ENCODE measurements around the gene UBA6. TPM values are rescaled to one million over a fixed set of nuclear protein-coding genes. Genes with fewer than 3 reads are reported as not detected.

UBA6 gene
- total and polyA plus RNA-seq, 4 donors: 46.6 to 91.0 (median 64.5) TPM

- Histone ChIP-seq H3K27me3 (ENCODE audit: control insufficient read depth, insufficient read depth, low read length) (no peaks in the 10 kb centered on the region), H3K4me1 (ENCODE audit: control insufficient read depth, insufficient read depth, low read length) (no peaks in the 10 kb centered on the region), H3K36me3 (ENCODE audit: control insufficient read depth, insufficient read depth, low read length) (no peaks in the 10 kb centered on the region), H3K4me3 (ENCODE audit: low read depth, low read length) (no peak overlapping the region), H3K27ac (ENCODE audit: low read depth, low read length) (no peak overlapping the region), H3K9me3 (ENCODE audit: control insufficient read depth, insufficient read depth, low read length) (no peaks in the 10 kb centered on the region)
- no peak for DNase-seq (ENCODE audit: low read depth in 4 of 6, low spot score in 6 of 6)
- no CpG with 5 or more reads among the region's 1 CpG for WGBS (ENCODE audit: insufficient coverage)
These were observed 16.0 kb downstream of the UBA6 start for GRCh38 chr4:67684839-67685531.

- Histone ChIP-seq H3K4me3 (ENCODE audit: low read depth, low read length) (no peak overlapping the region), H3K27ac (ENCODE audit: low read depth, low read length) (no peak overlapping the region), H3K9me3 (ENCODE audit: control insufficient read depth, insufficient read depth, low read length) (no peaks in the 10 kb centered on the region), H3K27me3 (ENCODE audit: control insufficient read depth, insufficient read depth, low read length) (no peaks in the 10 kb centered on the region), H3K36me3 (ENCODE audit: control insufficient read depth, insufficient read depth, low read length) (no peaks in the 10 kb centered on the region), H3K4me1 (ENCODE audit: control insufficient read depth, insufficient read depth, low read length) (no peaks in the 10 kb centered on the region)
- WGBS (ENCODE audit: insufficient coverage): no CpG with 5 or more reads among the region's 1 CpG
- no peak for DNase-seq (ENCODE audit: low read depth in 4 of 6, low spot score in 6 of 6)
These were observed 18.7 kb downstream of the UBA6 start for GRCh38 chr4:67682266-67682665.

- no peak overlapping the region for H3K4me3 ChIP-seq (ENCODE audit: low read depth, low read length)
- H3K27me3 ChIP-seq (ENCODE audit: control insufficient read depth, insufficient read depth, low read length): no peaks in the 10 kb centered on the region
- no peak overlapping the region for H3K27ac ChIP-seq (ENCODE audit: low read depth, low read length)
- H3K36me3 ChIP-seq (ENCODE audit: control insufficient read depth, insufficient read depth, low read length): peaks cover 9% of the 10 kb centered on the region
- H3K4me1 ChIP-seq (ENCODE audit: control insufficient read depth, insufficient read depth, low read length): no peaks in the 10 kb centered on the region
- WGBS (ENCODE audit: insufficient coverage): 75% methylated on average over 1 of the region's 2 CpGs
- no peak for DNase-seq (ENCODE audit: low read depth in 4 of 6, low spot score in 6 of 6)
- H3K9me3 ChIP-seq (ENCODE audit: control insufficient read depth, insufficient read depth, low read length): no peaks in the 10 kb centered on the region
These were observed 20.3 kb downstream of the UBA6 start for GRCh38 chr4:67680581-67681222.

- Histone ChIP-seq H3K36me3 (ENCODE audit: control insufficient read depth, insufficient read depth, low read length) (peaks cover 19% of the 10 kb centered on the region), H3K4me1 (ENCODE audit: control insufficient read depth, insufficient read depth, low read length) (no peaks in the 10 kb centered on the region), H3K9me3 (ENCODE audit: control insufficient read depth, insufficient read depth, low read length) (peaks cover 4% of the 10 kb centered on the region), H3K27me3 (ENCODE audit: control insufficient read depth, insufficient read depth, low read length) (no peaks in the 10 kb centered on the region), H3K27ac (ENCODE audit: low read depth, low read length) (no peak overlapping the region), H3K4me3 (ENCODE audit: low read depth, low read length) (no peak overlapping the region)
- no CpG with 5 or more reads among the region's 2 CpGs for WGBS (ENCODE audit: insufficient coverage)
- DNase-seq (ENCODE audit: low read depth in 4 of 6, low spot score in 6 of 6): no peak
These were observed 22.3 kb downstream of the UBA6 start for GRCh38 chr4:67678612-67679011.

- H3K9me3 ChIP-seq (ENCODE audit: control insufficient read depth, insufficient read depth, low read length): peaks cover 4% of the 10 kb centered on the region
- no peaks in the 10 kb centered on the region for H3K4me1 ChIP-seq (ENCODE audit: control insufficient read depth, insufficient read depth, low read length)
- no peak overlapping the region for H3K4me3 ChIP-seq (ENCODE audit: low read depth, low read length)
- H3K36me3 ChIP-seq (ENCODE audit: control insufficient read depth, insufficient read depth, low read length): peaks cover 26% of the 10 kb centered on the region
- H3K27ac ChIP-seq (ENCODE audit: low read depth, low read length): no peak overlapping the region
- no CpG with 5 or more reads among the region's 2 CpGs for WGBS (ENCODE audit: insufficient coverage)
- H3K27me3 ChIP-seq (ENCODE audit: control insufficient read depth, insufficient read depth, low read length): no peaks in the 10 kb centered on the region
- DNase-seq (ENCODE audit: low read depth in 4 of 6, low spot score in 6 of 6): no peak
These were observed 26.9 kb downstream of the UBA6 start for GRCh38 chr4:67674098-67674497.

- Histone ChIP-seq H3K4me1 (ENCODE audit: control insufficient read depth, insufficient read depth, low read length) (no peaks in the 10 kb centered on the region), H3K27ac (ENCODE audit: low read depth, low read length) (no peak overlapping the region), H3K27me3 (ENCODE audit: control insufficient read depth, insufficient read depth, low read length) (no peaks in the 10 kb centered on the region), H3K4me3 (ENCODE audit: low read depth, low read length) (no peak overlapping the region), H3K36me3 (ENCODE audit: control insufficient read depth, insufficient read depth, low read length) (peaks cover 13% of the 10 kb centered on the region), H3K9me3 (ENCODE audit: control insufficient read depth, insufficient read depth, low read length) (no peaks in the 10 kb centered on the region)
- WGBS (ENCODE audit: insufficient coverage): no CpG with 5 or more reads among the region's 3 CpGs
- DNase-seq (ENCODE audit: low read depth in 4 of 6, low spot score in 6 of 6): no peak
These were observed 32.6 kb downstream of the UBA6 start for GRCh38 chr4:67668315-67668714.

- H3K27me3 ChIP-seq (ENCODE audit: control insufficient read depth, insufficient read depth, low read length): no peaks in the 10 kb centered on the region
- H3K27ac ChIP-seq (ENCODE audit: low read depth, low read length): no peak overlapping the region
- no peaks in the 10 kb centered on the region for H3K9me3 ChIP-seq (ENCODE audit: control insufficient read depth, insufficient read depth, low read length)
- no peaks in the 10 kb centered on the region for H3K4me1 ChIP-seq (ENCODE audit: control insufficient read depth, insufficient read depth, low read length)
- 100% methylated on average over 4 of the region's 4 CpGs for WGBS (ENCODE audit: insufficient coverage)
- peaks cover 17% of the 10 kb centered on the region for H3K36me3 ChIP-seq (ENCODE audit: control insufficient read depth, insufficient read depth, low read length)
- no peak for DNase-seq (ENCODE audit: low read depth in 4 of 6, low spot score in 6 of 6)
- H3K4me3 ChIP-seq (ENCODE audit: low read depth, low read length): no peak overlapping the region
These were observed 40.5 kb downstream of the UBA6 start for GRCh38 chr4:67660418-67660817.

- H3K27me3 ChIP-seq (ENCODE audit: control insufficient read depth, insufficient read depth, low read length): no peaks in the 10 kb centered on the region
- H3K4me1 ChIP-seq (ENCODE audit: control insufficient read depth, insufficient read depth, low read length): no peaks in the 10 kb centered on the region
- no peak overlapping the region for H3K4me3 ChIP-seq (ENCODE audit: low read depth, low read length)
- no peak for DNase-seq (ENCODE audit: low read depth in 4 of 6, low spot score in 6 of 6)
- 100% methylated on average over 2 of the region's 2 CpGs for WGBS (ENCODE audit: insufficient coverage)
- peaks cover 1% of the 10 kb centered on the region for H3K9me3 ChIP-seq (ENCODE audit: control insufficient read depth, insufficient read depth, low read length)
- H3K36me3 ChIP-seq (ENCODE audit: control insufficient read depth, insufficient read depth, low read length): peaks cover 17% of the 10 kb centered on the region
- no peak overlapping the region for H3K27ac ChIP-seq (ENCODE audit: low read depth, low read length)
These were observed 41.9 kb downstream of the UBA6 start for GRCh38 chr4:67659065-67659464.

GRCh38 chr4:67658302-67658701 lies 42.7 kb downstream of the UBA6 start:
- H3K27ac ChIP-seq (ENCODE audit: low read depth, low read length): no peak overlapping the region
- no peak overlapping the region for H3K4me3 ChIP-seq (ENCODE audit: low read depth, low read length)
- no peaks in the 10 kb centered on the region for H3K27me3 ChIP-seq (ENCODE audit: control insufficient read depth, insufficient read depth, low read length)
- peaks cover 17% of the 10 kb centered on the region for H3K36me3 ChIP-seq (ENCODE audit: control insufficient read depth, insufficient read depth, low read length)
- DNase-seq (ENCODE audit: low read depth in 4 of 6, low spot score in 6 of 6): no peak
- no CpG with 5 or more reads among the region's 3 CpGs for WGBS (ENCODE audit: insufficient coverage)
- H3K9me3 ChIP-seq (ENCODE audit: control insufficient read depth, insufficient read depth, low read length): peaks cover 1% of the 10 kb centered on the region
- no peaks in the 10 kb centered on the region for H3K4me1 ChIP-seq (ENCODE audit: control insufficient read depth, insufficient read depth, low read length)

GRCh38 chr4:67651536-67651935 lies 49.4 kb downstream of the UBA6 start:
- Histone ChIP-seq H3K36me3 (ENCODE audit: control insufficient read depth, insufficient read depth, low read length) (peaks cover 8% of the 10 kb centered on the region), H3K4me3 (ENCODE audit: low read depth, low read length) (no peak overlapping the region)

More at GRCh38 chr4:67651536-67651935, 49.4 kb downstream of the UBA6 start:
- peaks cover 1% of the 10 kb centered on the region for H3K9me3 ChIP-seq (ENCODE audit: control insufficient read depth, insufficient read depth, low read length)
- no peak for DNase-seq (ENCODE audit: low read depth in 4 of 6, low spot score in 6 of 6)
- no peak overlapping the region for H3K27ac ChIP-seq (ENCODE audit: low read depth, low read length)
- no peaks in the 10 kb centered on the region for H3K4me1 ChIP-seq (ENCODE audit: control insufficient read depth, insufficient read depth, low read length)
- H3K27me3 ChIP-seq (ENCODE audit: control insufficient read depth, insufficient read depth, low read length): no peaks in the 10 kb centered on the region

Data from spinal cord (tissue), 10 donors.